HG03025 (cell line): ENCODE measurements around the gene LINS1.
"Not testable (repeated sequence)": the region's sequence is repeated elsewhere in the genome, so short reads cannot be mapped to it uniquely, and the experiment has no call there.

ENCODE experiments used
- ATAC-seq: cut with Tn5 transposase; IDR thresholded peaks from one replicate; pipeline ENCODE4 v1.9.1; 2021; ENCODE audit warnings: mild to moderate bottlenecking, moderate library complexity; ENCODE audit not compliant: unreplicated experiment, low FRiP score

The LINS1 gene

GRCh38 chr15:100612539-100612938 is 10.6 kb upstream of the LINS1 start:
- ATAC-seq, result no peak

- peak; percentile 38 for ATAC-seq
These were observed 924 bp upstream of the LINS1 start for GRCh38 chr15:100602823-100603393.

- peak; percentile 6 for ATAC-seq
These were observed 344 bp downstream of the LINS1 start for GRCh38 chr15:100601617-100602063.

- no peak for ATAC-seq
These were observed 821 bp downstream of the LINS1 start for GRCh38 chr15:100601163-100601562.

- no peak for ATAC-seq
These were observed 3.3 kb downstream of the LINS1 start for GRCh38 chr15:100598655-100599054.

GRCh38 chr15:100597862-100598261 is 4.1 kb downstream of the LINS1 start:
- no peak for ATAC-seq

- peak; percentile 71 for ATAC-seq
These were observed 5.2 kb downstream of the LINS1 start for GRCh38 chr15:100596792-100597191.

- no peak for ATAC-seq
These were observed 6.0 kb downstream of the LINS1 start for GRCh38 chr15:100595964-100596363.

GRCh38 chr15:100593431-100593830 is 8.6 kb downstream of the LINS1 start:
- no peak for ATAC-seq

GRCh38 chr15:100592898-100593297 is 9.1 kb downstream of the LINS1 start:
- no peak for ATAC-seq

GRCh38 chr15:100591835-100592234 is 10.1 kb downstream of the LINS1 start:
- ATAC-seq, result no peak

GRCh38 chr15:100591163-100591562 is 10.8 kb downstream of the LINS1 start:
- ATAC-seq, result not testable (repeated sequence)

- ATAC-seq, result no peak
These were observed 13.2 kb downstream of the LINS1 start for GRCh38 chr15:100588638-100589242.

GRCh38 chr15:100580414-100580813 is 21.6 kb downstream of the LINS1 start:
- no peak for ATAC-seq

- no peak for ATAC-seq
These were observed 28.5 kb downstream of the LINS1 start for GRCh38 chr15:100573526-100573925.

GRCh38 chr15:100572362-100572983 is 29.5 kb downstream of the LINS1 start:
- ATAC-seq, result no peak

- no peak for ATAC-seq
These were observed 30.3 kb downstream of the LINS1 start for GRCh38 chr15:100571592-100572167.

GRCh38 chr15:100570735-100571313 is 31.2 kb downstream of the LINS1 start:
- no peak for ATAC-seq

GRCh38 chr15:100570275-100570674 is 31.7 kb downstream of the LINS1 start:
- ATAC-seq, result no peak

GRCh38 chr15:100569391-100569790 is 32.6 kb downstream of the LINS1 start:
- no peak for ATAC-seq
